ENCODE data around the gene USP30. TPM values are rescaled to one million over a fixed set of nuclear protein-coding genes. Genes with fewer than 3 reads are reported as not detected.

USP30 gene
- total RNA-seq, 1 experiment from 2014 or later, result 7.8 TPM

DNA sequence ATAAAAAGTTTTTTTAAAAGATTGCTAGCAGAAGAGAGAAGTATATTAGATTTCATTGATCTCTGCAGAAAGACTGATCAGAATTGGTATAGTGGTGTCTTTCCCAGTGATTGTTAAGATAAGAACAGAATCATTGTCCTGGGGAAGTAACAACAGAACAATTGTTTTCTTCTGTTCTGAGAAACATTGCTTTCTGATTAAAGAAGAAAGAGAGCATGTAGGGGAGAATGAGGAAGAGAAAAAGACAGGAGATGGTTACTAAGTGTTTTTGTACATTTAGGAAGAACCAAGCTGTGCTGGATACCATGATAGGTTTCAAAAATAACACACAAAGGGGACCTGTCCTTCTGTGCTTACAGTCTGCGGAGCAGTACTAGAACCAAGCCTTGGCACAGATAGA is 5.0 kb downstream of the USP30 start:
- no peak overlapping the region for H3K27ac ChIP-seq (ENCODE audit: insufficient read length, low read depth, low read length)
- no peaks in the 10 kb centered on the region for H3K79me2 ChIP-seq (ENCODE audit: insufficient read depth, low read length)
- H4K5ac ChIP-seq (ENCODE audit: insufficient read length, low read depth, low read length), result no peak overlapping the region
- no peak overlapping the region for H3T11ph ChIP-seq (ENCODE audit: low read length)
- no peak overlapping the region for H2BK5ac ChIP-seq (ENCODE audit: insufficient read length, low read length)
- TF ChIP-seq, protein P1, sequence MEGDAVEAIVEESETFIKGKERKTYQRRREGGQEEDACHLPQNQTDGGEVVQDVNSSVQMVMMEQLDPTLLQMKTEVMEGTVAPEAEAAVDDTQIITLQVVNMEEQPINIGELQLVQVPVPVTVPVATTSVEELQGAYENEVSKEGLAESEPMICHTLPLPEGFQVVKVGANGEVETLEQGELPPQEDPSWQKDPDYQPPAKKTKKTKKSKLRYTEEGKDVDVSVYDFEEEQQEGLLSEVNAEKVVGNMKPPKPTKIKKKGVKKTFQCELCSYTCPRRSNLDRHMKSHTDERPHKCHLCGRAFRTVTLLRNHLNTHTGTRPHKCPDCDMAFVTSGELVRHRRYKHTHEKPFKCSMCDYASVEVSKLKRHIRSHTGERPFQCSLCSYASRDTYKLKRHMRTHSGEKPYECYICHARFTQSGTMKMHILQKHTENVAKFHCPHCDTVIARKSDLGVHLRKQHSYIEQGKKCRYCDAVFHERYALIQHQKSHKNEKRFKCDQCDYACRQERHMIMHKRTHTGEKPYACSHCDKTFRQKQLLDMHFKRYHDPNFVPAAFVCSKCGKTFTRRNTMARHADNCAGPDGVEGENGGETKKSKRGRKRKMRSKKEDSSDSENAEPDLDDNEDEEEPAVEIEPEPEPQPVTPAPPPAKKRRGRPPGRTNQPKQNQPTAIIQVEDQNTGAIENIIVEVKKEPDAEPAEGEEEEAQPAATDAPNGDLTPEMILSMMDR (conservative IDR thresholded peaks at IDR 0.05), result no peak
- no peaks in the 10 kb centered on the region for H3K27me3 ChIP-seq (ENCODE audit: insufficient read depth, low read length)
- no peak overlapping the region for H3K14ac ChIP-seq (ENCODE audit: insufficient read depth, low read length)
- no peak overlapping the region for H2BK15ac ChIP-seq (ENCODE audit: low read depth, low read length)
- H3K4me2 ChIP-seq (ENCODE audit: insufficient read depth, insufficient read length, low read length), result no peak overlapping the region
- H3K36me3 Mint-ChIP-seq (ENCODE audit: insufficient read depth in 1 of 3, low read depth in 3 of 3), result 0 out of 7 replicates have a peak, but pooled peaks cover 0 to 4% (median 0%) of the 10 kb centered on the region in 3 experiments
- no peak for DNase-seq
- H2BK20ac ChIP-seq (ENCODE audit: low read depth, low read length, poor library complexity, severe bottlenecking), result no peak overlapping the region
- no peak overlapping the region for H2BK120ac ChIP-seq (ENCODE audit: low read depth, low read length, poor library complexity, severe bottlenecking)
- no peaks in the 10 kb centered on the region for H3K79me1 ChIP-seq (ENCODE audit: insufficient read depth, low read depth, low read length, poor library complexity, severe bottlenecking)
- H3K4ac ChIP-seq (ENCODE audit: low read depth, low read length), result no peak overlapping the region
- H3K4me1 ChIP-seq (ENCODE audit: insufficient read depth, low read length), result no peaks in the 10 kb centered on the region; the same call in 1 of the 2 replicates
- H3K4me1 Mint-ChIP-seq, result peaks cover 8 to 10% of the 10 kb centered on the region in 2 experiments
- no peaks in the 10 kb centered on the region for H3K9me3 ChIP-seq (ENCODE audit: control insufficient read depth, low read depth, low read length)
- no peak overlapping the region for H4K8ac ChIP-seq (replicated peaks; ENCODE audit: insufficient read length, low read depth, low read length)
- WGBS (ENCODE audit: extremely low coverage, insufficient read length, low lambda C conversion rate), result no CpG with 5 or more reads among the region's 1 CpG
- no peaks in the 10 kb centered on the region for H3K27me3 Mint-ChIP-seq (ENCODE audit: low read depth)
- H3K9ac ChIP-seq (ENCODE audit: extremely low read depth, insufficient read length, low read length), result no peak overlapping the region
- no peaks in the 10 kb centered on the region; a peak in 1 of 5 replicates for H3K9me3 Mint-ChIP-seq
- no peak overlapping the region for H2BK12ac ChIP-seq (ENCODE audit: insufficient read length, low read depth, low read length)
- H3K18ac ChIP-seq (ENCODE audit: insufficient read length, low read depth, low read length), result no peak overlapping the region
- no peak overlapping the region for H2AK5ac ChIP-seq (ENCODE audit: insufficient read length, low read length)
- no peak overlapping the region for H3K23ac ChIP-seq (ENCODE audit: insufficient read length, low read depth, low read length)
- H4K91ac ChIP-seq (ENCODE audit: insufficient read length, low read depth, low read length), result no peak overlapping the region
- H2AFZ ChIP-seq (ENCODE audit: low read length), result no peak overlapping the region
- H3K4me3 Mint-ChIP-seq, result no peak overlapping the region
- peaks cover 7% of the 10 kb centered on the region for H3K23me2 ChIP-seq (ENCODE audit: insufficient read length, low read depth, low read length, poor library complexity, severe bottlenecking)
- no peak overlapping the region for H3K56ac ChIP-seq (ENCODE audit: insufficient read length, low read depth, low read length)
- no peak overlapping the region for H3K27ac Mint-ChIP-seq
- H4K20me1 ChIP-seq (ENCODE audit: control insufficient read depth, insufficient read depth, insufficient read length), result no peaks in the 10 kb centered on the region
